ENCODE data around the gene MRPS14.

- TF ChIP-seq POLR2A (IDR thresholded peaks at IDR 0.05): no peak
- TF ChIP-seq CTCF (IDR thresholded peaks at IDR 0.05): no peak
These were observed 48.5 kb downstream of the MRPS14 start for GRCh38 chr1:174974711-174975119.
